GM12872 (cell line): Measurements from ENCODE around the gene TESMIN.

ENCODE experiments used
- CTCF ChIP-seq: IDR thresholded peaks from 3 replicates; pipeline ENCODE4 v1.5.1; 2011; ENCODE audit warnings: low read depth, mild to moderate bottlenecking, low read length, moderate library complexity; ENCODE audit not compliant: insufficient read depth

TESMIN gene

GRCh38 chr11:68749229-68750123, 1.8 kb downstream of the TESMIN start:
- no peak for TF ChIP-seq CTCF

- TF ChIP-seq CTCF = no peak
Measured at GRCh38 chr11:68748061-68748460, 3.3 kb downstream of the TESMIN start.

- no peak for TF ChIP-seq CTCF
Measured at GRCh38 chr11:68743539-68743938, 7.8 kb downstream of the TESMIN start.

- TF ChIP-seq CTCF = no peak
Measured at GRCh38 chr11:68741463-68741862, 9.9 kb downstream of the TESMIN start.

- no peak for TF ChIP-seq CTCF
Measured at GRCh38 chr11:68735646-68736045, 15.7 kb downstream of the TESMIN start.

GRCh38 chr11:68735125-68735524, 16.2 kb downstream of the TESMIN start:
- TF ChIP-seq CTCF = no peak

GRCh38 chr11:68734111-68734510, 17.2 kb downstream of the TESMIN start:
- TF ChIP-seq CTCF = no peak
